IPS DF 4.7 (cell line): ENCODE measurements around the gene MLXIP.

Experiments used
- DNase-seq: peaks from one replicate; pipeline ENCODE4 v3.0.0-alpha.2; 2013; ENCODE audit warnings: low spot score; ENCODE audit errors: extremely low read depth

The MLXIP gene

DNA sequence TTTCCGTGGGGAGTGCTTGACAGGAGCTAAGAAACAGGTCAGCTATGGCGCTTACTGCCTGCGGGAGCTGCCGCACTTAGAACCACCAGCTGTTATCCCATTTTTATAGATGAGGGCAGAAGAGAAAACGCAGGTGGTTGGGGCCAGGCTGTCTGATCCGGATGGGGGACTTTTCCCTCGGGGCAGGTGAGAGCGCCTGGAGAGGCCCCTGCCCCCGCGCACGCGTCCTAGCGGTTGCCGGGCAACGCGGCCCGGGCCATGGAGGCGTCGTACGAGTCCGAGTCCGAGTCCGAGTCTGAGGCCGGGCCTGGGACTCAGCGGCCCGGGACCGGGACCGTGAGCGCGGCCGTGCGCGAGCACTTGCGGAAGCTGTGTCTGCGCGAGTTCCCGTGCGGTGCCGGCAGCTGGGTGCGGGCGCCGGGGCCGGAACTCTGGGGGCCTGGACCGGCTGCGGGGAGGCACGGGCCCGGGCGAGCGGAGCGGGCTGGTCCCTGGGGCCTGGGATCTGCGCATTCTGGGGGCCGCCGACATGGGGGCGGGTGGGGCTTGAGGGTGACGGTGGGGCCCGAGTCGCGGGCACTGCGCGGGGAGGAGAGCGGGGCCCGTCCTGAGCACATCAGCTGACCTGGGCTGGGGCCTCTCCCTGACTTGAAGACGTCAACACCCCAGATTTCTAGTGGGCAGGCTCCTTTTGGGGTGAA is 104.5 kb downstream of the MLXIP start, which contains the start of gene LRRC43:
TSS of gene LRRC43 (plus strand) at position 237 of the 701 bp plus-strand sequence. CDS start at position 259, 22 bp downstream.
- DNase-seq: no peak

DNA sequence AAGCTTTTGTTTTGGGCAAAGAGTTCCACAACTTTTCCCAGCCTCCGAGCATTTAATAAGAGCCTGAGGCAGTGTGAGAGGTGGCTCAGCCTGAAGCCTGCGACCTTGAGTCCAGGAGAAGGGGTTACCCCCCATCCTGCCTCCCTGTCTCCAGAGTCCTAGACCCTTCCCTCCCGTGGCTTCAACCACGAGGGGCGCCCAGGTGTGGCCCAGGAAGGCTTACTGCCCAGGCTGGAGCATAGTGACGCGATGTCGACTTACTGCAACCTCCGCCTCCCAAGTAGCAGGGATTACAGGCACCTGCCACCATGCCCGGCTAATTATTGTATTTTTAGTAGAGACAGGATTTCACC is 105.0 kb downstream of the MLXIP start:
- DNase-seq: no peak

DNA sequence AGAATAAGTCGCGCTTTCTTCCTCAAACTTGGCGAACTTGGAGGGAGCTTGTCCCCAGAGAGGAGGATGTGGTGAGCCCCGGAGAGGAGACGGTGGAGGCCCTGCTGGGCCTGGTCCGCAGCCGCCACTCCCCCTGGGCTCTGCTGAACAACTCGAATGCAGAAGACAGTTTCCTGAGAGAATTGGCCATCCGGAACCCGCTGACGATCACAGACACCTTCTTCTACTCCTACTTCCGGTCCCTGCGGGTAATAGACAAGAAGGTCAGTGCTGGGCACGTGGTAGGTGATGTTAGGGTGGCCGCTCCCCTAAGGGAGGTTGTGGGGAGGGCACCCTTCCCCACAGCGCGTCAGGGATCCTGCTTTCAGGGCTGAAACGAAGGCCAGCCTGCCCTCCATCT is 106.0 kb downstream of the MLXIP start:
- DNase-seq: no peak

DNA sequence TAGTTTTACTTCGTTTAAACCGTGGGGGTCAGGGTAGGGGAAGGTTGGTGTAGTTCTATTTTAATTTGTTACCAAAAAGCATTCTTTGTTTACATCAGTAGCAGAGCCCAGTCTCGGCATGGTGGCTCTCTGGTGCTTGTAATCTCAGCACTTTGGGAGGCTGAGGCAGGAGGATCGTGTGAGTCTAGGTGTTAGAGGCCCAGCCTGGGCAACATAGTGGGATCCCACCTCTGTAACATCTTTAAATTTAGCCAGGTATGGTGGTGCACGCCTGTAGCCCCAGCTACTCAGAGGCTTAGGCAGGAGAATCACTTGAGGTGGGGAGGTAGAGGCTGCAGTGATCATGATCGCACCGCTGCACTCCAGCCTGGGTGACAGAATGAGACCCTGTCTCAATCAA is 106.5 kb downstream of the MLXIP start:
- DNase-seq: no peak

DNA sequence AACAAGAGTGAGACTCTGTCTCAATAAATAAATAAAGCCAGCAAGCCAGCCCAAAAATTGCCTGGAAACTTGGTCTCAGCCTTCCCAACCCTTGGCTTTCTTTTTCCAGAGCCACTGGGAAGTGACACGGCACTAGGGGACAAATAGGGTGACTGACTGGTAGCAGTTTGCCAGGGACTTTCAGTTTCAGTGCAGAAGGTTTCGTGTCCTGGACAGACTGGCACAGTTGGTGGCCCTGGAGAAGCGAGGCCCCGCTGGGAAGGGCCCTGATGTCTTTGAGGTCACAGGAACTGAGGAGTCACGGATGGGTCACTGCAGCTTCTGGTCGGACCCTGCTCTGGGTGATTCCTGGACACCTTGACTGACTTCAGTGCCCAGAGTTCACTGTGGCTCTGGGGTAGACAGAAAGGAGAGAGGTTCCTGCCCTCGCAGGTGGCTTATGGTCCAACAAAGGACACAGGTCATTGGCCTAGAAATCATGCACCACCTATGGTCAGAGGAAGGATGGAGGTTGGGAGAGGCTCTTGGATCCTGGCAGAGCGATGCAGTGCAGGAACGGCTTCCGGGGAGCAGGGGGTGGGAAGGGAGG is 107.0 kb downstream of the MLXIP start:
- DNase-seq: no peak

DNA sequence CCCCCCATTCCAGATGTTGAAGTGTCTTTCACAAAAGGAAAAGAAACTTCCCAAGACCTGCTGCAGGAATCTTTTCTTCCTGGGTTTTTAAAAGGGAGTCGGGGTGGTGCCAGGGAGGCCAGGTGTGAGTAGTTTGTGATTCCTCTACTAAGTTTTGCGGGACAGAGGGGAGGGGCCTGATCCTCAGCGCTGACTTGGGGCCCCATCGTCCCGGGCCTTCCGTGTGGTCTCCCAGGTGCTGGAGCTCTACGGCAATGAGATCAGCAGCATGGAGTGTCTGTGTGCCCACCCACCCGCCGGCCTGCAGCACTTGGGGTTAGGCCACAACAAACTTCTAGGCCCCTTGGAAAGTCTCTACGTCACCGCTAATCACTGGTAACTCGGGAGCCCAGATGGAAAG is 108.9 kb downstream of the MLXIP start:
- DNase-seq: no peak

DNA sequence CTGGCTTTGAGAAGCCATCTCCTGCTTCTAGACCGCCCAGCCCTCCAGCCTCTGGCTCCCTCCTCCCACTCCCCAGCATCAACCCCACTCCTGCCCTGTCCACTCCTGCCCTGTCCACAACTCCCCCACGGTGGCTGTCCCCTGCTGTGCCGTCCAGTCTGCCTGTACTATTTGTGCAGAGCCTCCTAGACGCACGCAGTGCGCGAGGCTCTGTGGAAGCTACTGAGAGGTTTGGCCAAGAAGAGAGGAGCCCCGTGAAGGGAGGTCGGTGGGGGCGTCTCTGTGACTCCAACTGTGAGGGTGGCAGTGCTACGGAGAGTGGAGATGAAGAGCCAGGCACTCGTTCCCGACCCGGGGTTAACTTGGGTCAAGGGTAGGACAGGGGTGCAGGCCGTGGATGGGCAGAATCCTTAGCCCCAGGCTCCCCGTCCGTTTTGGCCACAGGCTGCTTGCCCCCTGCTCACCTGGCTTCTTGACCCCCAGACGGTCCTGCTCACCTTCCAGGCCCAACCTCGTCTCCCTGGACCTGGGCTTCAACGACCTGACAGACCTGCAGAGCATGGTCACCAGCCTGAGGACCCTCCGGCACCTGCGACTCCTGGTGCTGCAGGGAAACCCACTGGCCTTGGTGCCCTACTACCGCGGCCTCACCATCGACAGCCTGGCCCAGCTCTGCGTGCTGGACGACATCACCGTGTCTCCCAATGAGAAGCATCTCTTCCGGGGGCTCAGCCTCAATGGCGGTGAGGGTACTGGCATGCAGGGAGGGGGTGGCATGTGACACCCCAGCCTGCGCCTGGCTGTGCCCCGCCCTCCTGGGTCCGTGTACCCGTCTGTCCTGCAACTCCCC is 111.3 kb downstream of the MLXIP start:
- DNase-seq: no peak

DNA sequence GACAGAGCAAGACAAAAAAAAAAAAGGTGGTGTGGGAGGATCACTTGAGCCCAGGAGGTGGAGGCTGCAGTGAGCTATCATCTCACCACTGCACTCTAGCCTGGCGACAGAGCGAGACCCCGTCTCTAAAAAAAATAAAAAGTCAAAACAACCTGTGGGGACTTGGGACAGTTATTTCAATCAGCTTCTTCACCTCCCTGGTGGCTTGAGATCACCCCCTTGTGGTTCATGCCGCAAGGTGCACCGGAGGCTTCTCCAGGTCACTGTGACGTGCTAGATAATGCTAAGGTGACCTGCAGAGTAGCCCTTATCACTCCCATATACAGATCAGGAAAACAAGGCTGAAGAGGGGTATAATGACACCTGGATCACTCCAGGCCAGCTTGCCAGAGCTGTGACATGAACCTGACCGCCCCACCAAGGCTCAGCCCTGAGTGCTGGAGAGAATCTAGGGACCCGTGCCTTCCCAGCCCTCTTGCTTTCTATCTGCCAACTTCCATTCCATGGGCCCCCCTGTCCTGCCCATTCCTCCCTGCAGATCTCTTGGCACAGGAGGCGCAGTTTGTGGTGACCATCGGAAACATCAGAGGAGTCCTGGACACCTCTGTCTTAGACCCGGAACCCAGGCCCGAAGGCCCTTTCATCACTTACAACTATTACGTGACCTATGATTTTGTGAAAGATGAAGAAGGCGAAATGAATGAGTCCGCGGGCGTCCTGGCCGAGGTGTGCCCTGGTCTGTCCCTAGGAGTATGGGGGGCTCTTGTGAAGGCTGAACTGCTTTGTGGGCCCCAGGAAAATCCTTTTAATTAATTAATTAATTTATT is 112.5 kb downstream of the MLXIP start:
- DNase-seq: peak; percentile 81

DNA sequence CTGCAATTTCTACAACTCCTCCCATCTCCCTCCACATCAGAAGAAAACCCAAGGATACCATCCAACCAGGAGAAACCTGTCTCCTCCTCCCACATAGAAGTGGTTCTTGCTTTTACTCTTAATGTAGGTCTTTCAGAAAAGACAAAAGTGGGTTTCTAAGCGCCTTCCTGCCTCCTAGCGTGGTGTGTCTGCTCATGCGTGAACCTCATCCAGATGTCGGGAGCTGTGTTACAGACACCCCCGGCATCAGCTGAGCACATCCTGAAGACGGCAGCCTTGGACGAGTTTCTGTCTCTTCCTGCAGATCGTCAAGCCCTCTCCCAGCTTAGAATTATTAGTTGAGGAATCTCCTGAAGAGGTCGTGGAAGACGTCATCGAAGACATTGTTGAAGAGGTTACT is 113.9 kb downstream of the MLXIP start:
- no peak for DNase-seq

DNA sequence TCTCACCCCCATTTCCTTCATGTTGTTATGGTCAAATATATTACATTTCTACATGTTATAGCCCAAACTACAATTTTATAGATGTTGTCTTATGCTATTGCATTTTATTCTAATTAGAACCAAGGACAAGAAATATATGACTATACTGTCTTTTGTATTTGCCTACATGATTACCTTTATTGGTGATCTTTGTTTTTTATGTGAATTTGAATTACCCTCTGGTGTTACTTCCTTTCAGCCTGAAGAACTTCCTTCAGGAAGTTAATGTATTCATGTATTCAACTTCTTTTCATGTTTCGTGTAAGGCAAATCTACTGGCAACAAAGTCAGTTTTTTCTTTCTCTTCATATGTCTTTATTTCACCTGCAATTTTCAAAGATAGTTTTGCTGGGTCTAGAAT is 116.2 kb downstream of the MLXIP start:
- DNase-seq: no peak

DNA sequence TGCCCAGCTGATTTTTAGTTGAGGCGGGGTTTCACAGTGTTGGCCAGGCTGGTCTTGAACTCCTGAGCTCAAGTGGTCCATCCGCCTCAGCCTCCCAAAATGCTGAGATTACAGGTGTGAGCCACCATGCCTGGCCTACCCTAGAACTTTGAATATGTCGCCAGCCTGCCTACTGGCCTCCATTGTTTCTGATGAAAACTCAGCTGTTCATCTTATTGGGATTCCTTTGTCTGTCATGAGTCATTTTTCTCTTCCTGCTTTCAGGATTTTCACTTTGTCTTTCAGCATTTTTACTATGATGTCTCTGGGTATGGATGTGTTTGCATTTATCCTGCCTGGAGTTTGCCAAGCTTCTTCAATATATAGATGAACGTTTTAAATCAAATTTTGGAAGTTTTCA is 116.8 kb downstream of the MLXIP start:
- no peak for DNase-seq
